Testis (tissue), 3 donors: ENCODE data around the gene DACT2. TPM values are rescaled to one million over a fixed set of nuclear protein-coding genes. Genes with fewer than 3 reads are reported as not detected.
A peak's percentile ranks its signal among the peaks of the same experiment; 100 is the strongest.

Source experiments
- DNase-seq: peaks from one replicate; pipeline ENCODE4 v3.0.0-alpha.2; 2019
- H3K27ac ChIP-seq, 2 donors: fragments of 200-600 bp; sonication (generic); one replicate each; pipeline ENCODE4 v1.5.1; 2019
- H3K27me3 ChIP-seq: fragments of 200-600 bp; sonication (generic); one replicate; pipeline ENCODE4 v1.5.1; 2019
- H3K36me3 ChIP-seq: fragments of 200-600 bp; sonication (generic); one replicate; pipeline ENCODE4 v1.5.1; 2017; ENCODE audit warnings: low read depth; ENCODE audit errors: missing control alignments
- H3K4me1 ChIP-seq: fragments of 200-600 bp; sonication (generic); one replicate; pipeline ENCODE4 v1.5.1; 2019
- H3K4me3 ChIP-seq, 2 donors: fragments of 200-600 bp; sonication (generic); one replicate each; pipeline ENCODE4 v1.5.1; 2017 to 2019
- H3K9me3 ChIP-seq: fragments of 200-600 bp; sonication (generic); one replicate; pipeline ENCODE4 v1.5.1; 2017
- POLR2A ChIP-seq: fragments of 450-650 bp; IDR thresholded peaks from one replicate; pipeline ENCODE4 v1.6.1; 2017; ENCODE audit warnings: antibody characterized with exemption, mild to moderate bottlenecking, moderate library complexity
- WGBS, 2 donors: methylation state at CpG; one replicate each; pipeline ENCODE4 v1.1.5; 2018; 5-methylcytosine and 5-hydroxymethylcytosine counted together
- intact Hi-C: fragments of 100-400 bp; cut with DNase I; formaldehyde crosslinking; loops from one replicate; pipeline ENCODE4 v1.15.1; 2023; ENCODE audit warnings: low total_unique reads
- polyA plus RNA-seq: library from polyadenylated mRNA; stranded (reverse); fragments of 350-450 nt; fragmentation: Illumina TruSeq; extraction: RNeasy Lipid Tissue Mini Kit (QIAGEN cat#74804); gene quantifications from one replicate; pipeline ENCODE4 v1.2.3, GENCODE V29; 2014; ENCODE audit warnings: low read depth, low replicate concordance; ENCODE audit not compliant: insufficient read depth
- total RNA-seq, 2 donors: library from RNA; depleted of rRNA; stranded (reverse); fragments of >200 nt; gene quantifications; one replicate each; pipeline ENCODE4 v1.2.3, GENCODE V29; 2016
- TF ChIP-seq, protein P1 (sequence below), 3 experiments: fragments of 450-650 bp in 2 of 3; fragments of 200-600 bp in 1 of 3; sonication (generic) in 1 of 3; IDR thresholded peaks; one replicate each; pipeline ENCODE4 v1.5.1; 2016 to 2019; ENCODE audit warnings: antibody characterized with exemption in 3 of 3, mild to moderate bottlenecking in 2 of 3, moderate library complexity in 1 of 3

Gene DACT2
- total and polyA plus RNA-seq, 3 donors from 2014 or later, result 1.8 to 20.8 (median 2.0) TPM

DNA sequence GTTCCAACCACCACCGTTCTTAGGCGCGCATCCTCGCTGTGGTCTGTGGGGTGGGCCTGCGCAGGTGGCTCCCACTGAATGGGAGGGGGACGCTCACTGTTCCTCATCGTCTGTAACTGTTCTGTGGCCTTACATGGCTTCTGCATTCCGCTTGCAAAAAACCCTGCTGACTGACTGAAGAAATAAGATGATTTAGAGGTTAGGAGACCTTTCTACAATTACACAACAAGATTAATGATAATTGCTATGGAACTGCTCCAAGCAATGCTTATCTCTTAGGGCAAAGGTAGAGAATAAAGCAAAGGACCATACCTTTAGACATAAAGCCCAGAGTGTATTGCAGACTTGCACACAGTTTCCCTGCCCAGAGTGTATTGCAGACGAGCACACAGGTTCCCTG, 14.4 kb upstream of the DACT2 start:
- H3K4me1 ChIP-seq, result no peaks in the 10 kb centered on the region
- DNase-seq, result no peak
- H3K27ac ChIP-seq, result no peak overlapping the region
- H3K36me3 ChIP-seq, result no peaks in the 10 kb centered on the region
- no peak overlapping the region for H3K4me3 ChIP-seq
- TF ChIP-seq, protein P1, sequence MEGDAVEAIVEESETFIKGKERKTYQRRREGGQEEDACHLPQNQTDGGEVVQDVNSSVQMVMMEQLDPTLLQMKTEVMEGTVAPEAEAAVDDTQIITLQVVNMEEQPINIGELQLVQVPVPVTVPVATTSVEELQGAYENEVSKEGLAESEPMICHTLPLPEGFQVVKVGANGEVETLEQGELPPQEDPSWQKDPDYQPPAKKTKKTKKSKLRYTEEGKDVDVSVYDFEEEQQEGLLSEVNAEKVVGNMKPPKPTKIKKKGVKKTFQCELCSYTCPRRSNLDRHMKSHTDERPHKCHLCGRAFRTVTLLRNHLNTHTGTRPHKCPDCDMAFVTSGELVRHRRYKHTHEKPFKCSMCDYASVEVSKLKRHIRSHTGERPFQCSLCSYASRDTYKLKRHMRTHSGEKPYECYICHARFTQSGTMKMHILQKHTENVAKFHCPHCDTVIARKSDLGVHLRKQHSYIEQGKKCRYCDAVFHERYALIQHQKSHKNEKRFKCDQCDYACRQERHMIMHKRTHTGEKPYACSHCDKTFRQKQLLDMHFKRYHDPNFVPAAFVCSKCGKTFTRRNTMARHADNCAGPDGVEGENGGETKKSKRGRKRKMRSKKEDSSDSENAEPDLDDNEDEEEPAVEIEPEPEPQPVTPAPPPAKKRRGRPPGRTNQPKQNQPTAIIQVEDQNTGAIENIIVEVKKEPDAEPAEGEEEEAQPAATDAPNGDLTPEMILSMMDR (IDR thresholded peaks at IDR 0.05), result no peak
- intact Hi-C loops, result no loop called here
- WGBS, 2 donors, result 52 to 65% methylated on average over 9 of the region's 9 CpGs
- H3K9me3 ChIP-seq, result no peaks in the 10 kb centered on the region
- no peaks in the 10 kb centered on the region for H3K27me3 ChIP-seq

DNA sequence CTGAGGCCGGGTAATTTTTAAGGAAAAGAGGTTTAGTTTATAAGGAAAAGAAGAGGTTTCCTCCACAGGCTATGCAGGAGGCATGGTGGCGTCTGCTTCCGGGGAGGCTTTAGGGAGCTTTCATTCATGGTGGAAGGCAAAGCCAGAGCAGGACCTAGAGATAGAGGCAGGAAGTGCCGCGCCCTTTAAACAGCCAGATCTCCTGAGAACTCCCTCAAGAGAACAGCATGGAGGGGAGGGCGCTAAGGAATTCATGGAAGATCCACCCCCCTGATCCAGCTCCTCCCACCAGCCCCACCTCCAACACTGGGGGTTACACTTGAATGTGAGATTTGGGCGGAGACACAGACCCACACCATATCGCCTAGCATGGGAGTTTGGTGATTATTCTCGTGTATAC, 13.9 kb upstream of the DACT2 start:
- TF ChIP-seq, protein P1 (IDR thresholded peaks at IDR 0.05), result no peak
- TF ChIP-seq POLR2A, result no peak
- whole genome bisulfite sequencing, 2 donors, result 44 to 51% methylated on average over 8 to 9 of the region's 9 CpGs
- Histone ChIP-seq H3K27ac (no peak overlapping the region), H3K9me3 (no peaks in the 10 kb centered on the region), H3K36me3 (no peaks in the 10 kb centered on the region), H3K27me3 (no peaks in the 10 kb centered on the region), H3K4me3 (peak overlapping the region in 1 of 2 donors; percentile 12), H3K4me1 (no peaks in the 10 kb centered on the region)
- intact Hi-C loops, result no loop called here
- no peak for DNase-seq

DNA sequence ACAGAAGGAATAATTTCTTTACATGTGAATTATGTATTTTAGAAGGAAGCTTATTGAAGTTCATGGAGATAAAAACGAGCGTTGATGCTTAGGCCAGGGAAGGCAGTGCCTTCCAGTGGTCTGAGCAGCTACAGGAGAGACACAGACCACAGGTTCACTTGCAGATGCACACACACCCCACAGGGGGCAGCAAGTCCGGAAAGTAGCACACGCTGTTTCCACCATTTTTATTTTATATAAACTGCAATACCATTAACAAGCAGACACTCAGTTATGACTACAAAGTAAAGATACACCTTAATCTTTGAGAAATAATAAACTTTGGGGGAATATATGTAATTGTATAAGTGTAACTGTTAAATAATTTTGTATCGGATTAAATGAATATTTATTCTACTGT, 13.5 kb upstream of the DACT2 start:
- Histone ChIP-seq H3K36me3 (no peaks in the 10 kb centered on the region), H3K27ac (no peak overlapping the region), H3K4me3 (peak overlapping the region in 1 of 2 donors; percentile 12), H3K4me1 (no peaks in the 10 kb centered on the region), H3K9me3 (no peaks in the 10 kb centered on the region), H3K27me3 (no peaks in the 10 kb centered on the region)
- DNase-seq, result no peak
- TF ChIP-seq, protein P1 (IDR thresholded peaks at IDR 0.05), result peak in 2 of 3 experiments; percentile 20 to 35
- TF ChIP-seq POLR2A, result no peak
- WGBS, 2 donors, result 59 to 65% methylated on average over 5 of the region's 5 CpGs
- intact Hi-C loops, result no loop called here

DNA sequence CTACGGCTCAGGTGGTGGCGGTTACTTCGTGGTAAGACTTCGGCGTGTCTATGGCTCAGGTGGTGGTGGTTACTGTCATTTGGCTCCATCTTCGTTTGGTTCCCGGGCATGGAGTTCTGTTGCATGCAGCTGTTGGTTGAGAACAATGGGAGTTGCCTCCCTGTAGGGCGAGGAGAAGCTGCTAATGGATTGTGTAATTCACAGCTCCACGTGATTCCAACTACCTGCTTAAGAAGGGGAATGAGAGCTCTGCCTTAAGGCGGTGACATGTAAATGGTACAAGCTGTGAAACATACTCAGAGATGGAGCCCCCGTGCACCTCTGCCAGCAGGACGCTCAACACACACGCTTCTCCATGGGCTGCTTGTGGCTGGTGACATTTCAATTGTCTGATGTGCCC, 12.4 kb upstream of the DACT2 start:
- intact Hi-C loops, result no loop called here
- Histone ChIP-seq H3K36me3 (no peaks in the 10 kb centered on the region), H3K27me3 (no peaks in the 10 kb centered on the region), H3K27ac (no peak overlapping the region), H3K4me3 (no peak overlapping the region), H3K9me3 (no peaks in the 10 kb centered on the region), H3K4me1 (no peaks in the 10 kb centered on the region)
- WGBS, 2 donors, result 74 to 80% methylated on average over 13 of the region's 13 CpGs
- TF ChIP-seq, protein P1 (IDR thresholded peaks at IDR 0.05), result no peak
- TF ChIP-seq POLR2A, result no peak
- DNase-seq, result no peak

DNA sequence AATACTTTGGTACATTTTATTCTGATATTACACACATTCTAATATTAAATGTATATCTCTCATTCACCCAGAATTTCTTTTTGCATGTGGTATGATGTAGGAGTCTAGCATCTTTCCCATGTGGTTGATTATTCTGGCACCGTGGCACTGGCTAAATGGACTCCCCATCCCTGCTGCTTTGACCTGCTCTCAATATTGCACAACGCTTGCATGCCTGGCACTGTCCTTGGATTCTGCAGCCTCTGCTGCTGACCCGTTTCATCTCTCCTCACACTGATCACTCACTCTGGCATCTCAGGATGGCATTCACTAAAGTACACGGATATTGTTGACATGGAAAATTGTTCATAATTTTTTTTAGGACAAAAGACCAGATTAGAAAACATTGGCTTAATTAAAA, 11.5 kb upstream of the DACT2 start:
- TF ChIP-seq, protein P1 (IDR thresholded peaks at IDR 0.05), result no peak
- no peak for TF ChIP-seq POLR2A
- DNase-seq, result no peak
- H3K4me1 ChIP-seq, result peaks cover 6% of the 10 kb centered on the region
- H3K27ac ChIP-seq, result no peak overlapping the region
- no peaks in the 10 kb centered on the region for H3K9me3 ChIP-seq
- no peaks in the 10 kb centered on the region for H3K27me3 ChIP-seq
- H3K4me3 ChIP-seq, result no peak overlapping the region
- WGBS, 2 donors, result 71 to 80% methylated on average over 4 of the region's 4 CpGs
- no peaks in the 10 kb centered on the region for H3K36me3 ChIP-seq
- intact Hi-C loops, result no loop called here
